NCI-H526 (cell line): ENCODE measurements around the gene TAF11.
"Not testable (repeated sequence)": the region's sequence is repeated elsewhere in the genome, so short reads cannot be mapped to it uniquely, and the experiment has no call there.

Source experiments
- DNase-seq, 2 experiments: peaks; one replicate each; lab custom pipeline; 2025; lab: John Stamatoyannopoulos, UW

Gene TAF11

GRCh38 chr6:34887753-34888513, at the start of gene TAF11:
Gene TAF11 (minus strand): TSS chr6:34888042. CDS start chr6:34887957, 85 bp downstream.
- DNase-seq: peak; percentile 93 to 96

GRCh38 chr6:34934516-34934915, 46.7 kb upstream of the TAF11 start:
- DNase-seq: no peak

GRCh38 chr6:34932202-34932601, 44.4 kb upstream of the TAF11 start:
- not testable (repeated sequence) for DNase-seq

GRCh38 chr6:34930221-34930620, 42.4 kb upstream of the TAF11 start:
- no peak for DNase-seq

GRCh38 chr6:34929241-34929978, 41.6 kb upstream of the TAF11 start:
- DNase-seq: no peak

- no peak for DNase-seq
Measured at GRCh38 chr6:34928695-34929094, 40.9 kb upstream of the TAF11 start.

GRCh38 chr6:34928220-34928619, 40.4 kb upstream of the TAF11 start:
- no peak for DNase-seq

- DNase-seq: no peak
Measured at GRCh38 chr6:34926655-34927054, 38.8 kb upstream of the TAF11 start.

GRCh38 chr6:34924831-34925625, 37.2 kb upstream of the TAF11 start:
- no peak for DNase-seq

- no peak for DNase-seq
Measured at GRCh38 chr6:34922177-34922663, 34.4 kb upstream of the TAF11 start.

GRCh38 chr6:34920097-34920496, 32.3 kb upstream of the TAF11 start:
- no peak for DNase-seq

GRCh38 chr6:34919651-34920050, 31.8 kb upstream of the TAF11 start:
- no peak for DNase-seq

- no peak for DNase-seq
Measured at GRCh38 chr6:34917626-34918285, 29.9 kb upstream of the TAF11 start.

- DNase-seq: no peak
Measured at GRCh38 chr6:34916348-34916967, 28.6 kb upstream of the TAF11 start.

- no peak for DNase-seq
Measured at GRCh38 chr6:34914358-34914757, 26.5 kb upstream of the TAF11 start.

- DNase-seq: no peak
Measured at GRCh38 chr6:34912715-34913464, 25.0 kb upstream of the TAF11 start.

GRCh38 chr6:34911822-34912221, 24.0 kb upstream of the TAF11 start:
- no peak for DNase-seq

GRCh38 chr6:34909320-34909883, 21.6 kb upstream of the TAF11 start:
- DNase-seq: no peak

GRCh38 chr6:34908194-34908593, 20.4 kb upstream of the TAF11 start:
- no peak for DNase-seq

GRCh38 chr6:34906826-34907225, 19.0 kb upstream of the TAF11 start:
- DNase-seq: no peak
